ENCODE measurements around the gene SLC2A11. TPM values are rescaled to one million over a fixed set of nuclear protein-coding genes. Genes with fewer than 3 reads are reported as not detected.

The SLC2A11 gene
- total RNA-seq: 10 to 100 TPM; 16.2 to 24.2 (median 18.6) TPM
- 13.3 TPM for total RNA-seq (2013)
- 0.97 to 21.6 (median 6.8) reads per million in 29 experiments for total RNA-seq

GRCh38 chr22:23857606-23858483 lies at the start of gene SLC2A11:
Gene SLC2A11 (plus strand): TSS chr22:23857875. CDS start chr22:23858000, 125 bp downstream.
- peaks cover 1% of the 10 kb centered on the region for H3K36me3 Mint-ChIP-seq
- ATAC-seq (replicated peaks in 1 of 4) (peak; percentile 86 to 93 (median 92)), DNase-seq (peak; percentile 78 to 97 (median 88))
- CTCF ChIA-PET: interaction anchor here (0.6 to 2.3 kb wide), 13 partner anchors 9 to 1103 kb away, joined by 3 to 15 read pairs (median 4); partner anchors contain the start of gene MIF (in 1 of the 2)
- Histone ChIP-seq H3K27me3 (replicated peaks in 1 of 2; ENCODE audit: control insufficient read depth in 2 of 2, extremely low read depth in 1 of 2, insufficient read depth in 2 of 2, low read length in 1 of 2) (no peaks in the 10 kb centered on the region), H3K4me1 (ENCODE audit: control insufficient read depth in 1 of 2, extremely low read depth in 1 of 2, insufficient read depth in 2 of 2, low read length in 2 of 2) (peaks cover 13 to 26% of the 10 kb centered on the region in 2 experiments), H3K9me3 (no peaks in the 10 kb centered on the region), H3K4me3 (ENCODE audit: control insufficient read depth in 1 of 2, extremely low read depth in 1 of 2, low read length in 1 of 2) (peak within 1 kb of the TSS; percentile 67 to 95), H3K27ac (ENCODE audit: low read length) (peak within 1 kb of the TSS; percentile 56), H3K36me3 (ENCODE audit: control insufficient read depth in 2 of 2, extremely low read depth in 1 of 2, insufficient read depth in 1 of 2, low read length in 1 of 2) (no peaks in the 10 kb centered on the region)
- no peaks in the 10 kb centered on the region for H3K27me3 Mint-ChIP-seq
- peak within 1 kb of the TSS; percentile 86 to 91 for H3K27ac Mint-ChIP-seq
- peaks cover 20 to 35% (median 29%) of the 10 kb centered on the region in 3 donors for H3K4me1 Mint-ChIP-seq
- WGBS (ENCODE audit: insufficient coverage): under 1% methylated on average over 60 of the region's 60 CpGs
- POLR2A ChIA-PET: interaction anchor here (0.7 to 0.9 kb wide), 2 partner anchors 36 to 62 kb away, joined by 3 to 4 read pairs; partner anchors contain the start of gene MIF (in 1 of the 2)
- H3K9me3 Mint-ChIP-seq: no peaks in the 10 kb centered on the region
- H3K4me3 Mint-ChIP-seq: peak within 1 kb of the TSS; percentile 90 to 96 (median 91)

GRCh38 chr22:23812378-23812777 lies 45.3 kb upstream of the SLC2A11 start:
- Mint-ChIP-seq H3K9me3 (no peaks in the 10 kb centered on the region), H3K27me3 (no peaks in the 10 kb centered on the region), H3K27ac (no peak overlapping the region), H3K4me1 (no peaks in the 10 kb centered on the region), H3K4me3 (no peak overlapping the region), H3K36me3 (peaks cover 42% of the 10 kb centered on the region)
- ChIA-PET CTCF (no interaction called here), POLR2A (no interaction called here)
- Histone ChIP-seq H3K9me3 (no peaks in the 10 kb centered on the region), H3K27ac (ENCODE audit: low read length) (no peak overlapping the region), H3K36me3 (ENCODE audit: control insufficient read depth in 2 of 2, extremely low read depth in 1 of 2, insufficient read depth in 1 of 2, low read length in 1 of 2) (peaks cover 10 to 22% of the 10 kb centered on the region in 2 donors), H3K27me3 (replicated peaks in 1 of 2; ENCODE audit: control insufficient read depth in 2 of 2, extremely low read depth in 1 of 2, insufficient read depth in 2 of 2, low read length in 1 of 2) (no peaks in the 10 kb centered on the region), H3K4me3 (ENCODE audit: control insufficient read depth in 1 of 2, extremely low read depth in 1 of 2, low read length in 1 of 2) (no peak overlapping the region), H3K4me1 (ENCODE audit: control insufficient read depth in 1 of 2, extremely low read depth in 1 of 2, insufficient read depth in 2 of 2, low read length in 2 of 2) (no peaks in the 10 kb centered on the region)
- WGBS (ENCODE audit: insufficient coverage): 100% methylated on average over 2 of the region's 4 CpGs
- DNase-seq (no peak), ATAC-seq (replicated peaks in 1 of 4) (no peak)

- peaks cover 55% of the 10 kb centered on the region for H3K36me3 Mint-ChIP-seq
- H3K27ac Mint-ChIP-seq: no peak overlapping the region
- no peak overlapping the region for H3K27ac ChIP-seq (ENCODE audit: low read length)
- ChIA-PET POLR2A (no interaction called here), CTCF (no interaction called here)
- 96% methylated on average over 4 of the region's 10 CpGs for WGBS (ENCODE audit: insufficient coverage)
- H3K27me3 ChIP-seq (replicated peaks in 1 of 2; ENCODE audit: control insufficient read depth in 2 of 2, extremely low read depth in 1 of 2, insufficient read depth in 2 of 2, low read length in 1 of 2): no peaks in the 10 kb centered on the region
- H3K4me3 Mint-ChIP-seq: no peak overlapping the region
- no peaks in the 10 kb centered on the region for H3K27me3 Mint-ChIP-seq
- H3K9me3 Mint-ChIP-seq: no peaks in the 10 kb centered on the region
- H3K36me3 ChIP-seq (ENCODE audit: control insufficient read depth in 2 of 2, extremely low read depth in 1 of 2, insufficient read depth in 1 of 2, low read length in 1 of 2): peaks cover 10 to 43% of the 10 kb centered on the region in 2 donors
- no peaks in the 10 kb centered on the region for H3K9me3 ChIP-seq
- H3K4me3 ChIP-seq (ENCODE audit: control insufficient read depth in 1 of 2, extremely low read depth in 1 of 2, low read length in 1 of 2): no peak overlapping the region
- DNase-seq: no peak
- peaks cover 0 to 9% (median 0%) of the 10 kb centered on the region in 3 donors for H3K4me1 Mint-ChIP-seq
- no peaks in the 10 kb centered on the region for H3K4me1 ChIP-seq (ENCODE audit: control insufficient read depth in 1 of 2, extremely low read depth in 1 of 2, insufficient read depth in 2 of 2, low read length in 2 of 2)
- ATAC-seq (replicated peaks in 1 of 4): no peak
These were observed 42.0 kb upstream of the SLC2A11 start for GRCh38 chr22:23815541-23816155.

GRCh38 chr22:23816156-23816976 lies 41.3 kb upstream of the SLC2A11 start:
- WGBS (ENCODE audit: insufficient coverage): 93% methylated on average over 16 of the region's 18 CpGs
- Mint-ChIP-seq H3K4me3 (no peak overlapping the region), H3K4me1 (peaks cover 0 to 14% (median 0%) of the 10 kb centered on the region in 3 donors), H3K9me3 (no peaks in the 10 kb centered on the region), H3K36me3 (peaks cover 53% of the 10 kb centered on the region), H3K27me3 (no peaks in the 10 kb centered on the region), H3K27ac (no peak overlapping the region)
- ATAC-seq (replicated peaks in 1 of 4) (no peak), DNase-seq (no peak)
- H3K36me3 ChIP-seq (ENCODE audit: control insufficient read depth in 2 of 2, extremely low read depth in 1 of 2, insufficient read depth in 1 of 2, low read length in 1 of 2): peaks cover 12 to 47% of the 10 kb centered on the region in 2 donors
- H3K4me1 ChIP-seq (ENCODE audit: control insufficient read depth in 1 of 2, extremely low read depth in 1 of 2, insufficient read depth in 2 of 2, low read length in 2 of 2): peaks cover 0 to 4% of the 10 kb centered on the region in 2 experiments
- ChIA-PET CTCF (no interaction called here), POLR2A (no interaction called here)
- no peaks in the 10 kb centered on the region for H3K27me3 ChIP-seq (replicated peaks in 1 of 2; ENCODE audit: control insufficient read depth in 2 of 2, extremely low read depth in 1 of 2, insufficient read depth in 2 of 2, low read length in 1 of 2)
- no peak overlapping the region for H3K27ac ChIP-seq (ENCODE audit: low read length)
- H3K4me3 ChIP-seq (ENCODE audit: control insufficient read depth in 1 of 2, extremely low read depth in 1 of 2, low read length in 1 of 2): no peak overlapping the region
- H3K9me3 ChIP-seq: no peaks in the 10 kb centered on the region

GRCh38 chr22:23817146-23817545 lies 40.5 kb upstream of the SLC2A11 start:
- Histone ChIP-seq H3K27ac (ENCODE audit: low read length) (no peak overlapping the region), H3K4me1 (ENCODE audit: control insufficient read depth in 1 of 2, extremely low read depth in 1 of 2, insufficient read depth in 2 of 2, low read length in 2 of 2) (peaks cover 0 to 4% of the 10 kb centered on the region in 2 experiments), H3K4me3 (ENCODE audit: control insufficient read depth in 1 of 2, extremely low read depth in 1 of 2, low read length in 1 of 2) (no peak overlapping the region), H3K27me3 (replicated peaks in 1 of 2; ENCODE audit: control insufficient read depth in 2 of 2, extremely low read depth in 1 of 2, insufficient read depth in 2 of 2, low read length in 1 of 2) (no peaks in the 10 kb centered on the region), H3K36me3 (ENCODE audit: control insufficient read depth in 2 of 2, extremely low read depth in 1 of 2, insufficient read depth in 1 of 2, low read length in 1 of 2) (peaks cover 14 to 53% of the 10 kb centered on the region in 2 donors), H3K9me3 (no peaks in the 10 kb centered on the region)
- CTCF ChIA-PET: no interaction called here
- peaks cover 0 to 14% (median 0%) of the 10 kb centered on the region in 3 donors for H3K4me1 Mint-ChIP-seq
- H3K36me3 Mint-ChIP-seq: peaks cover 53% of the 10 kb centered on the region
- H3K27ac Mint-ChIP-seq: no peak overlapping the region
- no peaks in the 10 kb centered on the region for H3K9me3 Mint-ChIP-seq
- H3K27me3 Mint-ChIP-seq: no peaks in the 10 kb centered on the region
- no peak overlapping the region for H3K4me3 Mint-ChIP-seq
- 96% methylated on average over 5 of the region's 6 CpGs for WGBS (ENCODE audit: insufficient coverage)
- POLR2A ChIA-PET: no interaction called here
- DNase-seq (no peak), ATAC-seq (replicated peaks in 1 of 4) (no peak)

GRCh38 chr22:23818541-23818940 lies 39.1 kb upstream of the SLC2A11 start:
- Histone ChIP-seq H3K27ac (ENCODE audit: low read length) (no peak overlapping the region), H3K4me1 (ENCODE audit: control insufficient read depth in 1 of 2, extremely low read depth in 1 of 2, insufficient read depth in 2 of 2, low read length in 2 of 2) (peaks cover 0 to 4% of the 10 kb centered on the region in 2 experiments), H3K36me3 (ENCODE audit: control insufficient read depth in 2 of 2, extremely low read depth in 1 of 2, insufficient read depth in 1 of 2, low read length in 1 of 2) (peaks cover 21 to 65% of the 10 kb centered on the region in 2 donors), H3K27me3 (replicated peaks in 1 of 2; ENCODE audit: control insufficient read depth in 2 of 2, extremely low read depth in 1 of 2, insufficient read depth in 2 of 2, low read length in 1 of 2) (no peaks in the 10 kb centered on the region), H3K4me3 (ENCODE audit: control insufficient read depth in 1 of 2, extremely low read depth in 1 of 2, low read length in 1 of 2) (no peak overlapping the region), H3K9me3 (no peaks in the 10 kb centered on the region)
- Mint-ChIP-seq H3K4me3 (no peak overlapping the region), H3K27me3 (no peaks in the 10 kb centered on the region), H3K27ac (no peak overlapping the region), H3K36me3 (peaks cover 56% of the 10 kb centered on the region), H3K4me1 (peaks cover 0 to 14% (median 0%) of the 10 kb centered on the region in 3 donors), H3K9me3 (no peaks in the 10 kb centered on the region)
- WGBS (ENCODE audit: insufficient coverage): 100% methylated on average over 1 of the region's 2 CpGs
- ATAC-seq (replicated peaks in 1 of 4) (no peak), DNase-seq (no peak)
- CTCF ChIA-PET: no interaction called here
- POLR2A ChIA-PET: no interaction called here
